ENCODE measurements around the gene VSTM2L.
A peak's percentile ranks its signal among the peaks of the same experiment; 100 is the strongest.

VSTM2L gene

GRCh38 chr20:37933786-37934633, 31.1 kb downstream of the VSTM2L start:
- Mint-ChIP-seq H3K4me1 (no peaks in the 10 kb centered on the region), H3K9me3 (no peaks in the 10 kb centered on the region), H3K36me3 (no peaks in the 10 kb centered on the region), H3K4me3 (no peak overlapping the region), H3K27ac (no peak overlapping the region), H3K27me3 (peaks cover 47% of the 10 kb centered on the region)
- ATAC-seq = no peak

GRCh38 chr20:37934634-37935375, 31.9 kb downstream of the VSTM2L start:
- H3K27me3 Mint-ChIP-seq = peaks cover 47% of the 10 kb centered on the region
- no peaks in the 10 kb centered on the region for H3K9me3 Mint-ChIP-seq
- no peak overlapping the region for H3K4me3 Mint-ChIP-seq
- H3K36me3 Mint-ChIP-seq = no peaks in the 10 kb centered on the region
- ATAC-seq = no peak
- H3K4me1 Mint-ChIP-seq = no peaks in the 10 kb centered on the region
- H3K27ac Mint-ChIP-seq = no peak overlapping the region

GRCh38 chr20:37935435-37935834, 32.5 kb downstream of the VSTM2L start:
- no peaks in the 10 kb centered on the region for H3K36me3 Mint-ChIP-seq
- H3K4me3 Mint-ChIP-seq = no peak overlapping the region
- no peaks in the 10 kb centered on the region for H3K4me1 Mint-ChIP-seq
- peaks cover 44% of the 10 kb centered on the region for H3K27me3 Mint-ChIP-seq
- no peak overlapping the region for H3K27ac Mint-ChIP-seq
- ATAC-seq = no peak
- no peaks in the 10 kb centered on the region for H3K9me3 Mint-ChIP-seq

- no peaks in the 10 kb centered on the region for H3K4me1 Mint-ChIP-seq
- ATAC-seq = no peak
- H3K4me3 Mint-ChIP-seq = no peak overlapping the region
These were observed 33.1 kb downstream of the VSTM2L start for GRCh38 chr20:37936041-37936440.

GRCh38 chr20:37936451-37936850, 33.5 kb downstream of the VSTM2L start:
- no peak overlapping the region for H3K27ac Mint-ChIP-seq
- no peak overlapping the region for H3K4me3 Mint-ChIP-seq

More at GRCh38 chr20:37936041-37936440, 33.1 kb downstream of the VSTM2L start:
- Mint-ChIP-seq H3K27ac (no peak overlapping the region), H3K9me3 (no peaks in the 10 kb centered on the region), H3K36me3 (no peaks in the 10 kb centered on the region), H3K27me3 (peaks cover 38% of the 10 kb centered on the region)

GRCh38 chr20:37937686-37938085, 34.8 kb downstream of the VSTM2L start:
- Mint-ChIP-seq H3K9me3 (no peaks in the 10 kb centered on the region), H3K4me1 (no peaks in the 10 kb centered on the region), H3K27ac (no peak overlapping the region), H3K4me3 (no peak overlapping the region), H3K36me3 (no peaks in the 10 kb centered on the region), H3K27me3 (peaks cover 29% of the 10 kb centered on the region)
- no peak for ATAC-seq

More at GRCh38 chr20:37936451-37936850, 33.5 kb downstream of the VSTM2L start:
- no peaks in the 10 kb centered on the region for H3K4me1 Mint-ChIP-seq
- H3K9me3 Mint-ChIP-seq = no peaks in the 10 kb centered on the region
- no peak for ATAC-seq
- H3K27me3 Mint-ChIP-seq = peaks cover 33% of the 10 kb centered on the region
- no peaks in the 10 kb centered on the region for H3K36me3 Mint-ChIP-seq

GRCh38 chr20:37938181-37938750, 35.3 kb downstream of the VSTM2L start:
- Mint-ChIP-seq H3K36me3 (no peaks in the 10 kb centered on the region), H3K4me1 (no peaks in the 10 kb centered on the region), H3K9me3 (no peaks in the 10 kb centered on the region), H3K27ac (no peak overlapping the region), H3K4me3 (no peak overlapping the region), H3K27me3 (peaks cover 27% of the 10 kb centered on the region)
- peak; percentile 32 for ATAC-seq

- ATAC-seq = no peak
- no peak overlapping the region for H3K4me3 Mint-ChIP-seq
- H3K27ac Mint-ChIP-seq = no peak overlapping the region
These were observed 36.0 kb downstream of the VSTM2L start for GRCh38 chr20:37938954-37939353.

GRCh38 chr20:37939701-37940560, 37.0 kb downstream of the VSTM2L start:
- H3K27ac Mint-ChIP-seq = no peak overlapping the region
- ATAC-seq = no peak
- peaks cover 17% of the 10 kb centered on the region for H3K27me3 Mint-ChIP-seq
- no peaks in the 10 kb centered on the region for H3K9me3 Mint-ChIP-seq
- no peak overlapping the region for H3K4me3 Mint-ChIP-seq
- H3K4me1 Mint-ChIP-seq = no peaks in the 10 kb centered on the region
- no peaks in the 10 kb centered on the region for H3K36me3 Mint-ChIP-seq

More at GRCh38 chr20:37938954-37939353, 36.0 kb downstream of the VSTM2L start:
- Mint-ChIP-seq H3K27me3 (peaks cover 20% of the 10 kb centered on the region), H3K9me3 (no peaks in the 10 kb centered on the region), H3K36me3 (no peaks in the 10 kb centered on the region), H3K4me1 (no peaks in the 10 kb centered on the region)

GRCh38 chr20:37940858-37941257, 37.9 kb downstream of the VSTM2L start:
- Mint-ChIP-seq H3K27ac (no peak overlapping the region), H3K36me3 (no peaks in the 10 kb centered on the region), H3K9me3 (no peaks in the 10 kb centered on the region), H3K4me1 (no peaks in the 10 kb centered on the region), H3K27me3 (peaks cover 17% of the 10 kb centered on the region), H3K4me3 (no peak overlapping the region)
- no peak for ATAC-seq

GRCh38 chr20:37941332-37941731, 38.4 kb downstream of the VSTM2L start:
- Mint-ChIP-seq H3K4me1 (no peaks in the 10 kb centered on the region), H3K4me3 (no peak overlapping the region), H3K27me3 (peaks cover 17% of the 10 kb centered on the region), H3K9me3 (no peaks in the 10 kb centered on the region), H3K36me3 (no peaks in the 10 kb centered on the region), H3K27ac (no peak overlapping the region)
- ATAC-seq = no peak

GRCh38 chr20:37941992-37942391, 39.1 kb downstream of the VSTM2L start:
- no peak for ATAC-seq
- Mint-ChIP-seq H3K36me3 (no peaks in the 10 kb centered on the region), H3K4me3 (no peak overlapping the region), H3K9me3 (no peaks in the 10 kb centered on the region), H3K27me3 (peaks cover 17% of the 10 kb centered on the region), H3K27ac (no peak overlapping the region), H3K4me1 (no peaks in the 10 kb centered on the region)

GRCh38 chr20:37943033-37943432, 40.1 kb downstream of the VSTM2L start:
- no peaks in the 10 kb centered on the region for H3K4me1 Mint-ChIP-seq
- H3K4me3 Mint-ChIP-seq = no peak overlapping the region
- peaks cover 6% of the 10 kb centered on the region for H3K36me3 Mint-ChIP-seq
- no peak overlapping the region for H3K27ac Mint-ChIP-seq
- no peak for ATAC-seq
- H3K9me3 Mint-ChIP-seq = peaks cover 4% of the 10 kb centered on the region
- peaks cover 24% of the 10 kb centered on the region for H3K27me3 Mint-ChIP-seq

GRCh38 chr20:37943501-37944455, 40.9 kb downstream of the VSTM2L start:
- Mint-ChIP-seq H3K4me1 (no peaks in the 10 kb centered on the region), H3K36me3 (peaks cover 12% of the 10 kb centered on the region), H3K9me3 (peaks cover 9% of the 10 kb centered on the region), H3K27ac (no peak overlapping the region), H3K27me3 (peaks cover 28% of the 10 kb centered on the region), H3K4me3 (no peak overlapping the region)
- ATAC-seq = no peak

Data from stimulated activated memory B cell treated with anti-CD40 and anti-IgM and Interleukin-4, amounts not matched to agents 10 μg/mL and 1 μg/mL and 100 μg/mL, for 72 hours (primary cell).